ENCODE data around the gene IFT88.

GRCh38 chr13:20703780-20704458 lies 137.0 kb downstream of the IFT88 start:
- TF ChIP-seq POLR2AphosphoS5 (IDR thresholded peaks at IDR 0.05; ENCODE audit: low read depth, low read length) (no peak), POLR2A (IDR thresholded peaks at IDR 0.05; ENCODE audit: low read depth, low read length) (peak; percentile 29; the same call in 1 of the 2 replicates)
